Fibroblast of villous mesenchyme (primary cell): Measurements from ENCODE around the gene IRF2. TPM values are rescaled to one million over a fixed set of nuclear protein-coding genes. Genes with fewer than 3 reads are reported as not detected.

ENCODE experiments used
- DNase-seq: peaks from one replicate; pipeline ENCODE4 v3.0.0-alpha.2; 2010; ENCODE audit warnings: low read depth
- H3K4me3 ChIP-seq: 2 replicates; pipeline ENCODE4 v1.5.1; 2011; ENCODE audit warnings: low read depth, mild to moderate bottlenecking, low read length
- CTCF ChIP-seq: IDR thresholded peaks from 2 replicates; pipeline ENCODE4 v1.5.1; 2012; ENCODE audit warnings: low read depth, mild to moderate bottlenecking, low read length; ENCODE audit not compliant: insufficient read depth
- total RNA-seq: library from RNA; depleted of rRNA; stranded (reverse); fragments of >200 nt; gene quantifications from 2 replicates; pipeline ENCODE4 v1.2.3, GENCODE V29; 2012

Gene IRF2
- total RNA-seq, 1 donor = 42.3 TPM

GRCh38 chr4:184459413-184459812 is 14.9 kb downstream of the IRF2 start:
- peak; percentile 36 for DNase-seq
- H3K4me3 ChIP-seq = no peak overlapping the region
- TF ChIP-seq CTCF = no peak

- DNase-seq = no peak
- no peak overlapping the region for H3K4me3 ChIP-seq
- TF ChIP-seq CTCF = no peak
Measured at GRCh38 chr4:184457535-184458249, 16.7 kb downstream of the IRF2 start.

GRCh38 chr4:184456337-184456736 is 18.0 kb downstream of the IRF2 start:
- TF ChIP-seq CTCF = no peak
- no peak for DNase-seq
- H3K4me3 ChIP-seq = no peak overlapping the region

GRCh38 chr4:184455299-184455698 is 19.1 kb downstream of the IRF2 start:
- TF ChIP-seq CTCF = no peak
- H3K4me3 ChIP-seq = no peak overlapping the region
- no peak for DNase-seq

- H3K4me3 ChIP-seq = no peak overlapping the region
- DNase-seq = peak; percentile 83
Measured at GRCh38 chr4:184453365-184454160, 20.8 kb downstream of the IRF2 start.

GRCh38 chr4:184452740-184453139 is 21.6 kb downstream of the IRF2 start:
- no peak for DNase-seq
- no peak for TF ChIP-seq CTCF
- H3K4me3 ChIP-seq = no peak overlapping the region

More at GRCh38 chr4:184453365-184454160, 20.8 kb downstream of the IRF2 start:
- no peak for TF ChIP-seq CTCF
